Panc1 (cell line): ENCODE measurements around the gene TMOD4. TPM values are rescaled to one million over a fixed set of nuclear protein-coding genes. Genes with fewer than 3 reads are reported as not detected.

Source experiments
- ATAC-seq: fragments of 200-7000 bp; cut with Tn5 transposase; 2 replicates; pipeline ENCODE4 v1.9.1; 2020; ENCODE audit warnings: mild to moderate bottlenecking, moderate library complexity
- BruUV-seq: library from RNA; stranded (reverse); fragments of 400-500 nt; replicated peaks from 2 replicates; lab custom pipeline; 2021; lab: Mats Ljungman, UMichigan
- CTCF ChIA-PET: fragments of 300-600 bp; sonication (Branson Sonifier 250); formaldehyde crosslinking; loops from one replicate; lab custom pipeline; 2022; ENCODE audit warnings: antibody characterized with exemption; lab: Charles Lee
- POLR2A ChIA-PET: fragments of 300-600 bp; sonication (Branson Sonifier 250); formaldehyde crosslinking; loops from one replicate; lab custom pipeline; 2022; ENCODE audit warnings: antibody characterized with exemption; lab: Charles Lee
- DNase-seq: peaks from one replicate; pipeline ENCODE4 v3.0.0-alpha.2; 2010; ENCODE audit warnings: low read depth, low spot score
- H3K27ac ChIP-seq: 2 replicates; pipeline ENCODE4 v1.5.1; 2011; ENCODE audit warnings: mild to moderate bottlenecking, low read length, inconsistent platforms
- H3K27me3 ChIP-seq: fragments of 200-500 bp; sonication (Bioruptor generic); 2 replicates; pipeline ENCODE4 v1.6.0; 2014; ENCODE audit warnings: low read length, inconsistent platforms; ENCODE audit not compliant: control insufficient read depth, insufficient read depth
- H3K36me3 ChIP-seq: fragments of 200-500 bp; sonication (Bioruptor generic); 2 replicates; pipeline ENCODE4 v1.5.1; 2014; ENCODE audit warnings: inconsistent platforms, mild to moderate bottlenecking, low read length, moderate library complexity; ENCODE audit not compliant: control insufficient read depth, insufficient read depth
- H3K4me1 ChIP-seq: 2 replicates; pipeline ENCODE4 v1.5.1; 2011; ENCODE audit warnings: inconsistent platforms, mild to moderate bottlenecking, low read length, moderate library complexity; ENCODE audit not compliant: control insufficient read depth, insufficient read depth
- H3K4me3 ChIP-seq, 2 experiments: 2 replicates each; pipeline ENCODE4 v1.5.1; 2011 to 2012; ENCODE audit warnings: low read depth in 2 of 2, low read length in 2 of 2, mild to moderate bottlenecking in 2 of 2, inconsistent platforms in 1 of 2, moderate library complexity in 1 of 2
- H3K9me3 ChIP-seq: fragments of 200-500 bp; sonication (Bioruptor generic); 2 replicates; pipeline ENCODE4 v1.5.1; 2014; ENCODE audit warnings: low read depth, mild to moderate bottlenecking, inconsistent platforms, low read length, moderate library complexity; ENCODE audit not compliant: control insufficient read depth, insufficient read depth
- CTCF ChIP-seq: fragments of 450-650 bp; IDR thresholded peaks from 2 replicates; pipeline ENCODE4 v1.5.1; 2017; ENCODE audit warnings: mild to moderate bottlenecking
- POLR2AphosphoS5 ChIP-seq: IDR thresholded peaks from 2 replicates; pipeline ENCODE4 v1.6.1; 2012; ENCODE audit warnings: mild to moderate bottlenecking, low read depth, low read length, moderate library complexity
- SIN3A ChIP-seq: IDR thresholded peaks from 2 replicates; pipeline ENCODE4 v1.6.1; 2012; ENCODE audit warnings: low read depth, mild to moderate bottlenecking, low read length, moderate library complexity, borderline replicate concordance; ENCODE audit not compliant: insufficient read depth
- TCF7L2 ChIP-seq: IDR thresholded peaks from 2 replicates; pipeline ENCODE4 v1.6.1; 2011; ENCODE audit warnings: mild to moderate bottlenecking, low read depth, low read length, inconsistent platforms
- in situ Hi-C: cut with HindIII; loops from 2 replicates; pipeline ENCODE4 v1.10.0; 2016; ENCODE audit warnings: low sequenced_read_pairs, low pct_unique_long_range_greater_than_20kb
- intact Hi-C: fragments of 100-400 bp; cut with micrococcal nuclease; formaldehyde crosslinking; loops from one replicate; pipeline ENCODE4 v1.10.0; 2022; ENCODE audit not compliant: unreplicated experiment
- total RNA-seq: library from RNA; stranded (reverse); gene quantifications from one replicate; pipeline ENCODE4 v1.2.1, GENCODE V29; 2021; ENCODE audit not compliant: unreplicated experiment
- TF ChIP-seq, protein P1 (sequence below), 2 experiments: IDR thresholded peaks; 2 replicates each; pipeline ENCODE4 v1.6.1; 2011 to 2012; ENCODE audit warnings: low read depth in 2 of 2, control low read depth in 1 of 2, low read length in 1 of 2, mild to moderate bottlenecking in 1 of 2, moderate library complexity in 1 of 2; ENCODE audit not compliant: insufficient read depth in 1 of 2

Gene TMOD4
- total RNA-seq, 1 experiment from 2014 or later: 0.80 TPM

DNA sequence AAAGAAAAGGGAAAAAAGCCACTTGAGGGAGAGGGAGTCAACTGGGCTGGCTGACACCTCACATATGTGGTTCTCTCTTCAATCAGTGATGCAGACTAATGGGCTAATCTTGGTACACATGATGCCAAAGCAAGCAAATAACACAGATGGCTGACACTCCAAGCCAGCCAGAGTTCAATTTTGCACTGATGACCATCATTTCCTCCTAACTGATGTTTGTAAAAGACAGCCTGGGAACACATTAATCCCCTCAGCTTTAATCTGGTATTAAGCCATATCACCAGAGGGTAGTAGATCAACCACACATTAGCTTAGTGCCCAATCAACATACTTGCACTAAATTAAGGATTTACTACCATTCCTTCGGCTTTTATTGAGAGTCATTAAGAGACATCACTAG lies 11.4 kb upstream of the TMOD4 start:
- TF ChIP-seq SIN3A (no peak), CTCF (no peak), TCF7L2 (no peak), POLR2AphosphoS5 (no peak)
- TF ChIP-seq, protein P1, sequence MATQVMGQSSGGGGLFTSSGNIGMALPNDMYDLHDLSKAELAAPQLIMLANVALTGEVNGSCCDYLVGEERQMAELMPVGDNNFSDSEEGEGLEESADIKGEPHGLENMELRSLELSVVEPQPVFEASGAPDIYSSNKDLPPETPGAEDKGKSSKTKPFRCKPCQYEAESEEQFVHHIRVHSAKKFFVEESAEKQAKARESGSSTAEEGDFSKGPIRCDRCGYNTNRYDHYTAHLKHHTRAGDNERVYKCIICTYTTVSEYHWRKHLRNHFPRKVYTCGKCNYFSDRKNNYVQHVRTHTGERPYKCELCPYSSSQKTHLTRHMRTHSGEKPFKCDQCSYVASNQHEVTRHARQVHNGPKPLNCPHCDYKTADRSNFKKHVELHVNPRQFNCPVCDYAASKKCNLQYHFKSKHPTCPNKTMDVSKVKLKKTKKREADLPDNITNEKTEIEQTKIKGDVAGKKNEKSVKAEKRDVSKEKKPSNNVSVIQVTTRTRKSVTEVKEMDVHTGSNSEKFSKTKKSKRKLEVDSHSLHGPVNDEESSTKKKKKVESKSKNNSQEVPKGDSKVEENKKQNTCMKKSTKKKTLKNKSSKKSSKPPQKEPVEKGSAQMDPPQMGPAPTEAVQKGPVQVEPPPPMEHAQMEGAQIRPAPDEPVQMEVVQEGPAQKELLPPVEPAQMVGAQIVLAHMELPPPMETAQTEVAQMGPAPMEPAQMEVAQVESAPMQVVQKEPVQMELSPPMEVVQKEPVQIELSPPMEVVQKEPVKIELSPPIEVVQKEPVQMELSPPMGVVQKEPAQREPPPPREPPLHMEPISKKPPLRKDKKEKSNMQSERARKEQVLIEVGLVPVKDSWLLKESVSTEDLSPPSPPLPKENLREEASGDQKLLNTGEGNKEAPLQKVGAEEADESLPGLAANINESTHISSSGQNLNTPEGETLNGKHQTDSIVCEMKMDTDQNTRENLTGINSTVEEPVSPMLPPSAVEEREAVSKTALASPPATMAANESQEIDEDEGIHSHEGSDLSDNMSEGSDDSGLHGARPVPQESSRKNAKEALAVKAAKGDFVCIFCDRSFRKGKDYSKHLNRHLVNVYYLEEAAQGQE (IDR thresholded peaks at IDR 0.05; ENCODE audit: insufficient read depth in 1 of 2, low read depth in 2 of 2, low read length in 1 of 2): no peak
- intact Hi-C loops: no loop called here
- CTCF ChIA-PET: no interaction called here

DNA sequence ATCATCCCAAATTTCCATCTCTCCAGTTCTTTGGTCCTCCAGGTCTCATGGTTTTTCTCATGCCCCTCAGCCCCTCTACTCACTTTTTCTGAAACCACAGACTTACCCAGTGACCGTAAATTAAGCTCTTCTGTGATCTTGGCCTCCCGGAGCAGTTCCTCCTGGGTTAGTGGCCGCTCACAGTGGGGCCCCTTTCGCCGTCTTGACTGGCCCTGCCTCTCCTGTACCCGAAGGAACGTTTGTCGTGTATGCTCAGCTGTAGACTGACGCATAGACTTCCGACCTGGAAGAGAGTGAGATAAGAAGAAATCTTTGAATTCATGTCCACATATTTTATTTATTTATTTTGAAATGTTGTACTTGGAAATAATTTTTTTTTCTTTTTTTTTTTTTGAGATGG lies 8.4 kb upstream of the TMOD4 start:
- Histone ChIP-seq H3K4me3 (no peak overlapping the region), H3K27me3 (no peaks in the 10 kb centered on the region), H3K36me3 (peaks cover 14% of the 10 kb centered on the region), H3K9me3 (no peaks in the 10 kb centered on the region), H3K27ac (no peak overlapping the region), H3K4me1 (peaks cover 3% of the 10 kb centered on the region)
- in situ Hi-C loops (no loop called here), intact Hi-C loops (no loop called here)
- ATAC-seq: no peak
- ChIA-PET POLR2A (no interaction called here), CTCF (interaction anchor here (0.6 kb wide), 1 partner anchor 133 kb away, joined by 6 read pairs; no protein-coding TSS in a partner anchor)
- TF ChIP-seq SIN3A: no peak
- no peak for TF ChIP-seq TCF7L2
- TF ChIP-seq, protein P1 (IDR thresholded peaks at IDR 0.05; ENCODE audit: insufficient read depth in 1 of 2, low read depth in 2 of 2, low read length in 1 of 2): no peak
- TF ChIP-seq CTCF: no peak
- no peak for TF ChIP-seq POLR2AphosphoS5
- no peak for DNase-seq
- BruUV-seq: no TSS peak

More for the DNA sequence above, 11.4 kb upstream of the TMOD4 start:
- TSS peak; percentile 19 for BruUV-seq
- POLR2A ChIA-PET: no interaction called here
- no peaks in the 10 kb centered on the region for H3K9me3 ChIP-seq
- in situ Hi-C loops: no loop called here
- no peaks in the 10 kb centered on the region for H3K27me3 ChIP-seq
- DNase-seq (no peak), ATAC-seq (no peak)
- no peak overlapping the region for H3K4me3 ChIP-seq
- peaks cover 13% of the 10 kb centered on the region for H3K36me3 ChIP-seq
- H3K4me1 ChIP-seq: peaks cover 8% of the 10 kb centered on the region
- H3K27ac ChIP-seq: no peak overlapping the region
